Nucleus accumbens (tissue), 56 donors: ENCODE data around the gene OTOP3.
"Not testable (repeated sequence)": the region's sequence is repeated elsewhere in the genome, so short reads cannot be mapped to it uniquely, and the experiment has no call there.

Experiments used
- DNase-seq, 56 donors: peaks; one replicate each; lab custom pipeline; 2025; lab: John Stamatoyannopoulos, UW

OTOP3 gene

GRCh38 chr17:74935585-74936469 is at the start of gene OTOP3:
Gene OTOP3, plus strand, starts transcription at chr17:74935898. Its CDS starts 24 bp downstream, at chr17:74935922.
- no peak for DNase-seq

GRCh38 chr17:74888469-74888868 is 47.2 kb upstream of the OTOP3 start:
- DNase-seq, result no peak

- DNase-seq, result no peak
Measured at GRCh38 chr17:74890554-74890953, 45.1 kb upstream of the OTOP3 start.

- peak in 1 of 56 donors; percentile 8 for DNase-seq
Measured at GRCh38 chr17:74892013-74892841, 43.5 kb upstream of the OTOP3 start.

- DNase-seq, result peak in 3 of 56 donors; percentile 12 to 55 (median 40)
Measured at GRCh38 chr17:74892974-74893911, 42.5 kb upstream of the OTOP3 start, which contains the start of gene FADS6. Gene FADS6, minus strand, starts transcription at chr17:74893633. Its CDS starts 38 bp downstream, at chr17:74893595.

GRCh38 chr17:74893936-74894671 is 41.6 kb upstream of the OTOP3 start:
- DNase-seq, result no peak

GRCh38 chr17:74898376-74898946 is 37.2 kb upstream of the OTOP3 start:
- DNase-seq, result no peak

GRCh38 chr17:74900208-74900607 is 35.5 kb upstream of the OTOP3 start:
- no peak for DNase-seq

GRCh38 chr17:74901353-74902135 is 34.2 kb upstream of the OTOP3 start:
- no peak for DNase-seq

- DNase-seq, result peak in 1 of 56 donors; percentile 6
Measured at GRCh38 chr17:74903034-74903433, 32.7 kb upstream of the OTOP3 start.

GRCh38 chr17:74903671-74904070 is 32.0 kb upstream of the OTOP3 start:
- DNase-seq, result no peak

- DNase-seq, result no peak
Measured at GRCh38 chr17:74904687-74905409, 30.9 kb upstream of the OTOP3 start.

- DNase-seq, result not testable (repeated sequence)
Measured at GRCh38 chr17:74906214-74906793, 29.4 kb upstream of the OTOP3 start.

GRCh38 chr17:74907012-74907411 is 28.7 kb upstream of the OTOP3 start:
- DNase-seq, result no peak

GRCh38 chr17:74909097-74909496 is 26.6 kb upstream of the OTOP3 start:
- not testable (repeated sequence) for DNase-seq

- DNase-seq, result not testable (repeated sequence)
Measured at GRCh38 chr17:74911423-74911822, 24.3 kb upstream of the OTOP3 start.
